Measurements from ENCODE around the gene LCN15. TPM values are rescaled to one million over a fixed set of nuclear protein-coding genes. Genes with fewer than 3 reads are reported as not detected.
A peak's percentile ranks its signal among the peaks of the same experiment; 100 is the strongest.

The LCN15 gene
- total RNA-seq, 2 experiments from 2014 or later: not detected

DNA sequence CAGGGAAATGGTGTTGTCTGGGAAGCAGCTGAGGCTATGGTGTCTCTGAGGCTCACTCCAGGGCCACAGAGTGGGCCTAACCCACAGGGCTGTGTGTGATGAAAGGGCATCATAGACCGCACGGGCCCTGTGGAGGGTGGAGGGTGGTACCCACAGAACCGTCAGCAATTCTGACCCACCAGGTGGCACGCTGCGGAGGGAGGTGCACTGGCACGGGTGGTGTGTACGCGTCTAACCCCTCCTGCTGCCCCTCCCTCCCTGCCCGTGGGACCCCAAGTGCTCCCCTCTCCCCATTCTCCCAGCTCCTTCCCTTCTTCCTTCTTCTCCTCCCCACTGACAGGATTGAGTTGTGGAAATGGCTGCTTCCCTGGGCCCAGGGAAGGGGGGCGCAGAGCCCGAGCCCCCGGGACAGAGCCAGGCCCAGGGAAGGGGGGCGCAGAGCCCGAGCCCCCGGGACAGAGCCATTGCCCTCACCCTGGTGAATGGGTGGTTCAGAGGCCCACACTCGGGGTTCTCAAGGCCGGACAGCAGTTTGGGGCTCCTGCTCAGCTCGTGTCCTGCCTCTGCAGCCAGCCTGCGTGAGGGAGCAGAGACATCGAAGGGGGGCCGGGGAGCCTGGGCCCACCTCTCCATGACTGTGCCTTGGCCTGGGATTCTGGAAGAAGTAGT lies 28.4 kb downstream of the LCN15 start:
- ChIA-PET CTCF (no interaction called here), POLR2A (interaction anchor here (1.2 kb wide), 1 partner anchor 8 kb away, joined by 4 read pairs; no protein-coding TSS in a partner anchor)

DNA sequence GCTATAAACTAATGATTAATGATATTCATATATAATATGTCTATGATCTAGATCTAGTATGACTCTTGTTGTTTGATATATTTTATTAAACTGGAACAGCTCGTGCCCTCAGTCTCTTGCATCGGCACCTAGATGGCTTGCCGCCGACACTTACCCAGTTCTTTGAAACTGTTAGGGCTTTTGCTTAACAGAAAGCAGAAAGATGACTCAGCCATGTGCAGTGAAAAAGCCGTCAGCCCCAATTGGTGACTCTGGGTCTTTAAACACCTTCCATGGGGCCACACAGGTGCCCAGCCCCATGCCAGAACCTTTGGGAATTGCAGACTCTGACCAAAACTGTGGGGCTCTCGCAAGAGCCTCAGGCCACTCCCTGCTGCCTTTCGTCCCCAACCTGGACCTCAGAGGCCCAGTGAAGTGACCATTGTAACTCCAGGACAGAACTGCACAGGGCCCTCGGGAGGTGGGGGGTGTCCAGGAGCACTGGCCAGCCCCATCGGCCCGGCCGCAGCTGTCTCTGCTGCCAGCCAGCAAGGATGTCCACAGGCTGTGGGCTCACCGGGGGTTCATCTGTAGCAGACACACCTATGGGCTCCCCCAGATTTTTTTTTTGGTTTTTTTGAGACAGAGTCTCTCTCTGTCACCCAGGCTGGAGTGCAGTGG lies 29.4 kb downstream of the LCN15 start:
- Mint-ChIP-seq H3K36me3 (ENCODE audit: low read depth) (no peaks in the 10 kb centered on the region), H3K9me3 (no peaks in the 10 kb centered on the region), H3K27me3 (no peaks in the 10 kb centered on the region), H3K27ac (no peak overlapping the region), H3K4me3 (no peak overlapping the region), H3K4me1 (peaks cover 2% of the 10 kb centered on the region)
- ChIA-PET CTCF (no interaction called here), POLR2A (no interaction called here)
- no peak for DNase-seq

More for the DNA sequence above, 28.4 kb downstream of the LCN15 start:
- Mint-ChIP-seq H3K27ac (no peak overlapping the region), H3K4me3 (no peak overlapping the region), H3K4me1 (peaks cover 2% of the 10 kb centered on the region), H3K36me3 (ENCODE audit: low read depth) (no peaks in the 10 kb centered on the region), H3K27me3 (peaks cover 4% of the 10 kb centered on the region), H3K9me3 (no peaks in the 10 kb centered on the region)
- no peak for DNase-seq

DNA sequence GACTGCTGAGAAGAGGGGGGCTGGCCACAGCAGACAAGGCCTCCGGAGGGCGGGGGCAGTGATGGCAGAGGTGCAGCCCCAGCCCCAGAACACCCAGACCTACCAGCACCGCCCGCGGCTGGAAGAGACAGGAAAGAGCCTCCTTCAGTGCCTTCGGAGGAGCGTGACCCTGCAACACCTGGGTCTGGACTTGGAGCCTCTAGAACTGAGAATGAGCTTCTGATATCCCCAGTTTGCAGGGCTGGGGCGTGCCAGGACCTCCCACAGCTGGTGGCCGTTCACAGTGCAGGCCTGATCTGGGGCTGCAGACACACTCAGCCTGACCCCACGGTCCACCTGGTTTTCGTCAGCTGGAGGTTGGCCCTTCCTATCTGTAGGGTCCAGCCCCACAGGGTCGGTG lies 30.7 kb downstream of the LCN15 start:
- Mint-ChIP-seq H3K27me3 (no peaks in the 10 kb centered on the region), H3K9me3 (no peaks in the 10 kb centered on the region), H3K4me1 (peaks cover 7% of the 10 kb centered on the region), H3K36me3 (ENCODE audit: low read depth) (no peaks in the 10 kb centered on the region), H3K27ac (no peak overlapping the region), H3K4me3 (no peak overlapping the region)
- POLR2A ChIA-PET: no interaction called here
- CTCF ChIA-PET: no interaction called here
- DNase-seq: no peak

DNA sequence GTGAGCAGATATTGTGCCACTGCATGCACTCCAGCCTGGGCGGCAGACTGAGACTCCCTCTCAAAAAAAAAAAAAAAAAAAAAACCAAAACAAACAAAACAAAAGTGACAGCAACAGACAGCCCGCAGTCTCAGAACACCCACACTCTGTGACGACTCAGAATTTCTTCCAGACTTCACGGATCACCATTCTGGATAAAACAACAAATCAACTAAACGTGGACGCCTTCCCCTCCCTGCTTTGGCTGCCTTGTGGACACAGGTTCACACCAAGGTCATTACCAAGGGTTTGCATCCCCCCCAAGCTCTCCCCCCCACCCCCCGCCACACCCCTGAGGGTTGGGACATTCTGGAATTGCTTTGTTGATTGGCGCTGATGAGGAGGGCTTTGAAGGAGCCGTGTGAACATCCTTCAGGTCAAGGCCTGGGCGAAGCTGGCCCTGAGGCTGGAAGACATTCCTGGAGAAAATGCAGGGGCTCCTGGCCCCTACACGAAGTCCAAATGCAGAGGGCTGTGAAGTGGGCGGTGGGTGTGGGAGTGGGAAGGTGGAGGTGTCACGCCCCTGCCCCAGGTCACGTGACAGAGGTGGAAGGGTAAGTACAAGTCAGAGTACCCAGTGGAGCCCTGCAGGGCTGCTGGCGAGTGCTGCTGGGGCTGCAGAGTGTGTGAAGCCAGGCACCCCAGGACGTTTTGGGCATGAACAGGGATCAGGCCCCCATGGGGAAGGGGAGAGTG lies 31.7 kb downstream of the LCN15 start:
- POLR2A ChIA-PET: no interaction called here
- CTCF ChIA-PET: no interaction called here
- H3K27ac Mint-ChIP-seq: no peak overlapping the region
- DNase-seq: no peak
- H3K36me3 Mint-ChIP-seq (ENCODE audit: low read depth): no peaks in the 10 kb centered on the region
- no peak overlapping the region for H3K4me3 Mint-ChIP-seq
- peaks cover 7% of the 10 kb centered on the region for H3K4me1 Mint-ChIP-seq
- no peaks in the 10 kb centered on the region for H3K27me3 Mint-ChIP-seq
- H3K9me3 Mint-ChIP-seq: no peaks in the 10 kb centered on the region

DNA sequence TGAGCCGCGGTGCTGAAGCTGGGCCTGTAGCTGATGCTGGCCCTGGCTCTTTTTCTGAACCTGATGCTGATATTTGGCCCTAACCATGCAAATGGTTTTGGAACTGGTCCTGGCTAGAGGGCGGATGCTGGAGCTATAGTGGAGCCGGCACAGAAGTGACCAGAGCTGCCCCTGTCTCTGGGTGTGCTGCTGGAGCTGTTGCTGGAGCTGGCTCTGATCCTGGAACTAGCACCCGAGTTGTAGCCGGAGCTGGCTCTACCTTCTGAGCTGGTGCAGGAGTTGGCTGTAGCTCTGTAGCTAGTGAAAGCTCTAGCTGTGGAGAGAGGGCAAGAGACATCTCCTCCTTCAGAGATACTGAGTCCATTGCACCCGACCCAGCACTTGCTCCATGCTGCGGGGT lies 34.4 kb downstream of the LCN15 start:
- Mint-ChIP-seq H3K4me3 (no peak overlapping the region), H3K9me3 (no peaks in the 10 kb centered on the region), H3K36me3 (ENCODE audit: low read depth) (peaks cover 21% of the 10 kb centered on the region), H3K27ac (no peak overlapping the region), H3K27me3 (no peaks in the 10 kb centered on the region), H3K4me1 (peaks cover 29% of the 10 kb centered on the region)
- CTCF ChIA-PET: interaction anchor here (0.6 to 2.1 kb wide), 11 partner anchors 9 to 367 kb away, joined by 3 to 7 read pairs (median 4); partner anchors contain the start of genes AJM1, DNLZ, LCN8 and TMEM141
- no peak for DNase-seq
- POLR2A ChIA-PET: interaction anchor here (0.7 to 2.5 kb wide), 6 partner anchors 12 to 340 kb away, joined by 3 to 6 read pairs (median 4); partner anchors contain the start of genes SAPCD2 and TRAF2

DNA sequence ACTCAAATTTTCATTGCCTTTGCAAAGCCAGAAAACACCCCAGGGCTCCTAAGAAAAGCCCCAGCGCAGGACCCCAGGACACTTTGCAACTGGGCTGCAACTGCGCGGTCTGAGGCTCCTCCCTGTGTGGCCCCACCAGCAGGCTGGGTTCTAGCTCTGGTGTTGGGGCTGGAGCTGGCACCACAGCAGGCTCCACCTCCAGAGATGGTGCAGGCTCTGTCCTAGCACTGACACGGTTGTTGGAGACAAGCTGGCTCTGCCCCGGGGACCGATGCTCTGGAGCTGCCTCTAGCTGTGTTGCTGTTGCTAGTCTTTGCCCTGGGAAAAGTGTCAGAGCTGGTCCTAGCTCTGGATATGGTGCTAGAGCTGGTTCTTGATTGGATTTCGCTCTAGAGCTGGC lies 35.2 kb downstream of the LCN15 start:
- no peaks in the 10 kb centered on the region for H3K27me3 Mint-ChIP-seq
- ChIA-PET POLR2A (interaction anchor here (0.7 to 4.2 kb wide), 12 partner anchors 9 to 341 kb away, joined by 3 to 29 read pairs (median 4); partner anchors contain the start of genes LCN8, RABL6, SAPCD2 and TRAF2), CTCF (interaction anchor here (1.0 to 2.1 kb wide), 12 partner anchors 8 to 507 kb away, joined by 3 to 12 read pairs (median 4); partner anchors contain the start of genes AJM1, LCN8 and TMEM141)
- peaks cover 34% of the 10 kb centered on the region for H3K4me1 Mint-ChIP-seq
- no peak for DNase-seq
- H3K27ac Mint-ChIP-seq: no peak overlapping the region
- H3K4me3 Mint-ChIP-seq: peak overlapping the region; percentile 58
- peaks cover 29% of the 10 kb centered on the region for H3K36me3 Mint-ChIP-seq (ENCODE audit: low read depth)
- no peaks in the 10 kb centered on the region for H3K9me3 Mint-ChIP-seq

DNA sequence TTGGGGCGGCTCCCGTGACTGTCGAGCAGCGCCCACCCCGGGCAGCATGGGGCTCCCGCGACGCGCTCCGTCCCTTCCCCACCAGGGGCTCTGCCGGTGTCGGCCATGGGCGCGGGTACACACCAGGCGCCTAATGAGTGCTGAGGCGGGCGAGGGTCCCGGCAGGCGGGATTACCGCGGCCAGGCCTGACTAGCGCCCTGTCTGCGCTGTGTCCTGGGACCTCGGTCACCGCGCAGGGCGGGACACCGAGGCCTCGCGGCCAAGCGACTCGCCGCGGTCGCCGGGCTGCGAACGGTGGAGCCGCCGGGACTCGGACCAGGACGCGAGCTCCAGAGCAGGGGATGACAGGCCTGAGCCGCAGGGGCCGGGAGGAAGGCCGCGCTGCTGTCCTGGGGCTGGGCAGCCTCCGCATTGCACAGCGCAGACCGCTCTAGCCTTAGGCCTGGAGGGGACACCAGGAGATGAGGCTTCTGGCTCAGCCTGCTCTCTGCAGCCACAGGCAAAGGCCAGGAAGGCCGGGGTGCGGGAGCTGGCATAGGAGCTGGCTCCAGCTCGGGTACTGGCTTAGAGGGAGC lies 35.7 kb downstream of the LCN15 start:
- ChIA-PET POLR2A (interaction anchor here (0.5 to 4.2 kb wide), 36 partner anchors 8 to 512 kb away, joined by 3 to 29 read pairs (median 5); partner anchors contain the start of genes LCN10, LCN8, MAN1B1 and PAXX), CTCF (interaction anchor here (0.7 to 2.1 kb wide), 14 partner anchors 22 to 508 kb away, joined by 3 to 12 read pairs (median 3); partner anchors contain the start of genes AJM1, LCN8 and TMEM141)
- no peak for DNase-seq
- Mint-ChIP-seq H3K4me1 (peaks cover 38% of the 10 kb centered on the region), H3K4me3 (peak overlapping the region; percentile 58), H3K27ac (no peak overlapping the region), H3K9me3 (no peaks in the 10 kb centered on the region), H3K27me3 (no peaks in the 10 kb centered on the region), H3K36me3 (ENCODE audit: low read depth) (peaks cover 34% of the 10 kb centered on the region)

DNA sequence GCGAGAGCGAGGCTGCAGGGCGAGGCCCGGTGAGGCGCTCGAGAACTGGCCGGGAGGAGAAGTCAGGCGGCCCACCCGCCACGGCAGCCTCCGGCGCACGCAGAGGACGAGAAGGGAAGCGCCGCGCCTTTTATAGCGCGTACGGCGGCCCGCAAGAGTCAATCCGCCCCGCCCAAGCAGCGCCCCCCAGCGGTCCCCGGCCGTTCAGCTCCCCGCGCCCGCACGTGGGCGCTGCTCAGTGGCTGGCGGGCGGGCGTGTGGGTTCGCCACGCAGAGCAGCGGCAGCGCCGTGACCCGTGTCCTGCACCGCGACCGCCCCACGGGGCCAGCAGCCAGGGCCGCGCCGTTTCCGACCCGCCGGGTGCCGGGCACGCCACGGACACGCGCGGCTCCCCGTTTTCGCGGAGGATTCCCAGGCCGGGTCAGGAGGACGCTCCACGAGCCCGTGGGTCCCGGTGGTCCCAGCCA lies 36.2 kb downstream of the LCN15 start:
- Mint-ChIP-seq H3K9me3 (no peaks in the 10 kb centered on the region), H3K27ac (no peak overlapping the region), H3K4me1 (peaks cover 40% of the 10 kb centered on the region), H3K27me3 (no peaks in the 10 kb centered on the region), H3K36me3 (ENCODE audit: low read depth) (peaks cover 40% of the 10 kb centered on the region), H3K4me3 (peak overlapping the region; percentile 93)
- peak; percentile 92 for DNase-seq
- ChIA-PET CTCF (interaction anchor here (0.7 to 1.9 kb wide), 8 partner anchors 22 to 508 kb away, joined by 3 to 12 read pairs (median 3); no protein-coding TSS in a partner anchor), POLR2A (interaction anchor here (0.5 to 4.2 kb wide), 39 partner anchors 8 to 513 kb away, joined by 3 to 29 read pairs (median 5); partner anchors contain the start of genes LCN10, LCN8, MAN1B1 and PAXX)

DNA sequence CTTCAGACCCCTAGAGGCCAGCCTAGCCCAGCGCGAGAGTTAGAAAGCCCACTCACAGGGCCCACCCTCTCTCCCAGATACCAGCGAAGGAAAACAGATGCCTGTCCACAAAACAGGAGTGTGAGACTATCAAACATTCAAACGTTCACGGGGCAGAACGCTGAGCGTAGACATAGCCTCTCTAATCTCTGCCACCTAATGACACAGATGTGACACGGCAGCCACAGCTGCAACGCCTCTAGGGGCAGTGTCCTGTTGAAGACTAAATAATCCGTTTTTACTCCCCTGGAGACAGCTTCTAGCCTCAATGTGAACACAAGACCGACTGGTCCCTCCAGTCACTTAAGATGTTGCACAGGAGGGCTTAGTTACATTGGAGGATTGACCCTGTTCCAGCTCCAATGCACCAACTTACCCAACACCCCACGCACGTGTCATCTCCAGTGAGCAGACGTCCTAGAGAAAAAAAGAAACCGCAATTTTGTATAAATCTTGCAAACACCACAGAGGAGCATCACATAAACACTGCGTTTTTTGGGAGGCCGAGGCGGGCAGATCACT lies 37.6 kb downstream of the LCN15 start:
- Mint-ChIP-seq H3K4me1 (peaks cover 38% of the 10 kb centered on the region), H3K36me3 (ENCODE audit: low read depth) (peaks cover 41% of the 10 kb centered on the region), H3K4me3 (peak overlapping the region; percentile 93), H3K9me3 (no peaks in the 10 kb centered on the region), H3K27me3 (no peaks in the 10 kb centered on the region), H3K27ac (peak overlapping the region; percentile 86)
- POLR2A ChIA-PET: interaction anchor here (0.6 to 4.2 kb wide), 28 partner anchors 8 to 496 kb away, joined by 3 to 29 read pairs (median 5); partner anchors contain the start of genes DNLZ, LCN10, LCN8 and TRAF2
- CTCF ChIA-PET: interaction anchor here (0.6 to 1.9 kb wide), 20 partner anchors 9 to 523 kb away, joined by 3 to 7 read pairs (median 4); partner anchors contain the start of gene FUT7
- peak; percentile 71 for DNase-seq

DNA sequence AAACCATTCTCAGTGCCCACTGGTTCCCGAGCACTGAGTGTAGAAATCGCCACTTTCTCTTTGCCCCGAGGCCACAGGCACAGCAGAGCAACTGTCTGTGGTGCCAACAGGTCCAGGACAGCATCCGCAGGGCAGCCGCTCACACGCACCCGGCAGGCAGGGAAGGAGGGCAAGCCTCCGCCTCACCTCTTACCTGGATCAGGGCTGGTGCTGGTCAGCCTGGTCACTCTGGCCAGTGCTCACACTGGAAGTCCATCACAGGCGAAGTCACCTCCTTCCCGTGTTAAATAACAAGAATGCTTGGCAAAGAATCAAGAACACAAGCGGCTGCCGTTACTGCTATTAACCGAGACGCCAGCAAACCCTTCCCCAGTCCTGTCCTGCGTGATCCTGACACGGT lies 38.2 kb downstream of the LCN15 start:
- peak overlapping the region; percentile 86 for H3K27ac Mint-ChIP-seq

DNA sequence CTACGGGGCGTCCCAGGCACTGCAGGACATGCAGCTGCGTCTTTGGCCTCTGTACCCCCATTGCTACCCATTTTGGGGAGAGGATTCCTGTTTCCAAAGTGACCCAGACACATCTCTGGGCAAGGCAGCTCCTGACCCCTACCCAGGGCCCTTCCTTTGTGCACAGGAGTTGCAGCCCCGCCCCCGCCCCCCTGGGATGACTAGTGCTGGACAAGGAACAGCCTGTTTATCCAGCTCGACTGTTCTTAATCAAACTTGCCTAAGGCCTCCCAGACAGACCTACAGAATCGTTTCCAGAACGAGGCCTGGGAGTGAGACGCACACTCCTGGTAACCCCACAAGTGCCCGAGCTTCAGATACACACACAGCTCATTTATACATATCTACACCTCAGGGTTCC lies 38.7 kb downstream of the LCN15 start:
- Mint-ChIP-seq H3K27ac (no peak overlapping the region), H3K9me3 (no peaks in the 10 kb centered on the region), H3K36me3 (ENCODE audit: low read depth) (peaks cover 44% of the 10 kb centered on the region), H3K4me3 (peak overlapping the region; percentile 93), H3K27me3 (no peaks in the 10 kb centered on the region), H3K4me1 (peaks cover 41% of the 10 kb centered on the region)
- DNase-seq: no peak
- ChIA-PET POLR2A (interaction anchor here (2.8 to 4.2 kb wide), 2 partner anchors 24 to 187 kb away, joined by 16 to 29 read pairs; no protein-coding TSS in a partner anchor), CTCF (interaction anchor here (1.2 kb wide), 1 partner anchor 12 kb away, joined by 3 read pairs; no protein-coding TSS in a partner anchor)

More for the DNA sequence above, 38.2 kb downstream of the LCN15 start:
- Mint-ChIP-seq H3K4me3 (peak overlapping the region; percentile 93), H3K27me3 (no peaks in the 10 kb centered on the region), H3K4me1 (peaks cover 40% of the 10 kb centered on the region), H3K36me3 (ENCODE audit: low read depth) (peaks cover 43% of the 10 kb centered on the region), H3K9me3 (no peaks in the 10 kb centered on the region)
- ChIA-PET CTCF (interaction anchor here (1.2 to 1.9 kb wide), 5 partner anchors 12 to 370 kb away, joined by 3 to 7 read pairs (median 5); no protein-coding TSS in a partner anchor), POLR2A (interaction anchor here (0.6 to 4.2 kb wide), 12 partner anchors 10 to 497 kb away, joined by 3 to 29 read pairs (median 8); partner anchors contain the start of gene DNLZ)
- DNase-seq: no peak
